Neural cell (in vitro differentiated cells): ENCODE results near the gene DIRAS1. TPM values are rescaled to one million over a fixed set of nuclear protein-coding genes. Genes with fewer than 3 reads are reported as not detected.

Experiments
- H2AFZ ChIP-seq: fragments of 200-600, 300-800 bp; sonication (generic), shearing (Covaris generic); 2 replicates; pipeline ENCODE4 v1.6.0; 2014; ENCODE audit warnings: low read depth, mild to moderate bottlenecking, antibody characterized with exemption, low read length, moderate library complexity
- H3F3A ChIP-seq: fragments of 200-600 bp; shearing (Covaris generic); 2 replicates; pipeline ENCODE4 v1.6.1; 2016; ENCODE audit warnings: mild to moderate bottlenecking, moderate library complexity, mixed read lengths, antibody characterized with exemption, low read length; ENCODE audit not compliant: insufficient read depth, poor library complexity, severe bottlenecking
- H3K27ac ChIP-seq: fragments of 200-600, 300-800 bp; sonication (generic), shearing (Covaris generic); 2 replicates; pipeline ENCODE4 v1.5.1; 2014; ENCODE audit warnings: mild to moderate bottlenecking, low read length, moderate library complexity
- H3K27me3 ChIP-seq: fragments of 300-800, 200-600 bp; sonication (generic), shearing (Covaris generic); 2 replicates; pipeline ENCODE4 v1.6.0; 2014; ENCODE audit warnings: mild to moderate bottlenecking, low read depth, low read length, moderate library complexity; ENCODE audit not compliant: insufficient read depth
- H3K36me3 ChIP-seq: fragments of 300-800, 200-600 bp; sonication (generic), shearing (Covaris generic); 2 replicates; pipeline ENCODE4 v1.5.1; 2014; ENCODE audit warnings: mild to moderate bottlenecking, antibody characterized with exemption, low read length, moderate library complexity; ENCODE audit not compliant: insufficient read depth
- H3K4me2 ChIP-seq: fragments of 300-800, 200-600 bp; sonication (generic), shearing (Covaris generic); 2 replicates; pipeline ENCODE4 v1.6.0; 2014; ENCODE audit warnings: mild to moderate bottlenecking, low read length
- H3K4me3 ChIP-seq: fragments of 300-800, 200-600 bp; sonication (generic), shearing (Covaris generic); 2 replicates; pipeline ENCODE4 v1.5.1; 2014; ENCODE audit warnings: mild to moderate bottlenecking, low read length, moderate library complexity
- H3K79me2 ChIP-seq: fragments of 200-600 bp; shearing (Covaris generic); replicated peaks from 2 replicates; pipeline ENCODE4 v1.6.0; 2014; ENCODE audit warnings: mild to moderate bottlenecking, low read length, moderate library complexity; ENCODE audit not compliant: insufficient read depth
- H3K9ac ChIP-seq: fragments of 300-800, 200-600 bp; sonication (generic), shearing (Covaris generic); 2 replicates; pipeline ENCODE4 v1.6.1; 2016; ENCODE audit warnings: mild to moderate bottlenecking, low read length, mixed read lengths
- H3K9me2 ChIP-seq: fragments of 200-600 bp; shearing (Covaris generic); 2 replicates; pipeline ENCODE4 v1.6.1; 2016; ENCODE audit warnings: mild to moderate bottlenecking, low read length, mixed read lengths; ENCODE audit not compliant: insufficient read depth
- H3K9me3 ChIP-seq: fragments of 200-600, 300-800 bp; sonication (generic), shearing (Covaris generic); 2 replicates; pipeline ENCODE4 v1.6.1; 2016; ENCODE audit warnings: mild to moderate bottlenecking, mixed run types, low read length, moderate library complexity, mixed read lengths
- H4K20me1 ChIP-seq: fragments of 200-600 bp; shearing (Covaris generic); 2 replicates; pipeline ENCODE4 v1.6.1; 2016; ENCODE audit warnings: mild to moderate bottlenecking, mixed run types; ENCODE audit not compliant: insufficient read depth
- EP300 ChIP-seq: fragments of 450-650 bp; conservative IDR thresholded peaks from 2 replicates; pipeline ENCODE4 v1.6.1; 2014; ENCODE audit warnings: antibody characterized with exemption, mild to moderate bottlenecking, moderate library complexity; ENCODE audit not compliant: poor library complexity, severe bottlenecking
- EZH2 ChIP-seq: fragments of 200-600, 300-800 bp; shearing (Covaris generic), sonication (generic); IDR thresholded peaks from 2 replicates; pipeline ENCODE4 v1.6.1; 2014; ENCODE audit warnings: antibody characterized with exemption, low read length, borderline replicate concordance, mild to moderate bottlenecking; ENCODE audit not compliant: insufficient read depth, poor library complexity, severe bottlenecking
- MXI1 ChIP-seq: fragments of 450-650 bp; conservative IDR thresholded peaks from 2 replicates; pipeline ENCODE4 v1.6.1; 2014; ENCODE audit warnings: antibody characterized with exemption, mild to moderate bottlenecking; ENCODE audit not compliant: poor library complexity, severe bottlenecking
- POLR2AphosphoS5 ChIP-seq: IDR thresholded peaks from 2 replicates; pipeline ENCODE4 v1.6.1; 2012
- RAD21 ChIP-seq: fragments of 450-650 bp; conservative IDR thresholded peaks from 2 replicates; pipeline ENCODE4 v1.6.1; 2014; ENCODE audit warnings: antibody characterized with exemption, mild to moderate bottlenecking, moderate library complexity
- SMC3 ChIP-seq: fragments of 450-650 bp; conservative IDR thresholded peaks from 2 replicates; pipeline ENCODE4 v1.6.1; 2014; ENCODE audit warnings: antibody characterized with exemption, mild to moderate bottlenecking, moderate library complexity; ENCODE audit not compliant: poor library complexity
- TAF1 ChIP-seq: IDR thresholded peaks from 2 replicates; pipeline ENCODE4 v1.6.1; 2012; ENCODE audit warnings: low read depth
- polyA plus RNA-seq: library from polyadenylated mRNA; depleted of rRNA; stranded (reverse); fragments of >200 nt; gene quantifications from 2 replicates; pipeline ENCODE4 v1.2.3, GENCODE V29; 2014
- TF ChIP-seq, protein P1 (sequence below): fragments of 450-650 bp; IDR thresholded peaks from 2 replicates; pipeline ENCODE4 v1.5.1; 2014; ENCODE audit warnings: antibody characterized with exemption, mild to moderate bottlenecking, moderate library complexity; ENCODE audit not compliant: poor library complexity, severe bottlenecking
- TF ChIP-seq, protein P2 (sequence below): IDR thresholded peaks from 2 replicates; pipeline ENCODE4 v1.6.1; 2012; ENCODE audit warnings: borderline replicate concordance

The DIRAS1 gene
- polyA plus RNA-seq, 1 donor from 2014 or later = 39.8 TPM

DNA sequence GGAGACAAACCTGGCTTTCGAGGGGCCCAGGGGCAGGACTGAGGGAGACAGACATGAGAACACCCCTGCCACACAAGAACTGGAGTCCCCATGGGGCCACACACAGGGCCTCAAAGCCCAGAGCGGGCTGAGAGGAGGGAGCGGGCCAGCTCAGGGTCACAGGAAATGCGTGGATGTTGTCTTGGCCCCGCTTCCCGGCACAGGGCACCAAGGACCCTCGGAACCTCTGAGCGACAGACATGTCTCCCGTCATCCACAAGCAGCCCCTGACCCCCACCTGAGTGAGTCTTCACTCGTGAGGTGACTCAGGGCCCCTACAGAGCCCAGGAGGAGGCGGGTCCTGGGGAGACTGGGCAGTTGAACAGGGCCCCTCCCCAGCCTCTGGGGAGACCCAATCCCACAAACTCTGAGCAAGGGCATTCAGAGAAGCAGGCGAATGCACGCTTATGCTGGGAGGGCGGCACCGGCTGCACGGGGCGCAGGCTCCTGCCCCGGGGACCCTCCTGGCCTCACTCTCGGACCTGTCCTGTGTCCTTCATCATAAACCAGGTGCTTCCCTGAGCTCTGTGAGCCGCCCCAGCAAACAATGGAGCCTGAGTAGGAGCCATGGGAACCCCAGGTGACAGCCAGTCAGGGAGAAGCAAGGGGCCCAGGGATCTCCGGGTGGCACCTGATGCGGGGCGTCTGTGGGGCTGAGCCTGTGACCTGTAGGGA, 41.8 kb upstream of the DIRAS1 start:
- Histone ChIP-seq H3K27ac (no peak overlapping the region), H3K36me3 (no peaks in the 10 kb centered on the region), H3K79me2 (no peaks in the 10 kb centered on the region), H3K27me3 (no peaks in the 10 kb centered on the region), H4K20me1 (no peaks in the 10 kb centered on the region), H3K9me3 (no peaks in the 10 kb centered on the region), H3F3A (no peaks in the 10 kb centered on the region), H3K4me2 (no peak overlapping the region), H3K9ac (no peak overlapping the region), H3K9me2 (no peaks in the 10 kb centered on the region), H3K4me3 (no peak overlapping the region), H2AFZ (no peak overlapping the region)
- TF ChIP-seq, protein P1, sequence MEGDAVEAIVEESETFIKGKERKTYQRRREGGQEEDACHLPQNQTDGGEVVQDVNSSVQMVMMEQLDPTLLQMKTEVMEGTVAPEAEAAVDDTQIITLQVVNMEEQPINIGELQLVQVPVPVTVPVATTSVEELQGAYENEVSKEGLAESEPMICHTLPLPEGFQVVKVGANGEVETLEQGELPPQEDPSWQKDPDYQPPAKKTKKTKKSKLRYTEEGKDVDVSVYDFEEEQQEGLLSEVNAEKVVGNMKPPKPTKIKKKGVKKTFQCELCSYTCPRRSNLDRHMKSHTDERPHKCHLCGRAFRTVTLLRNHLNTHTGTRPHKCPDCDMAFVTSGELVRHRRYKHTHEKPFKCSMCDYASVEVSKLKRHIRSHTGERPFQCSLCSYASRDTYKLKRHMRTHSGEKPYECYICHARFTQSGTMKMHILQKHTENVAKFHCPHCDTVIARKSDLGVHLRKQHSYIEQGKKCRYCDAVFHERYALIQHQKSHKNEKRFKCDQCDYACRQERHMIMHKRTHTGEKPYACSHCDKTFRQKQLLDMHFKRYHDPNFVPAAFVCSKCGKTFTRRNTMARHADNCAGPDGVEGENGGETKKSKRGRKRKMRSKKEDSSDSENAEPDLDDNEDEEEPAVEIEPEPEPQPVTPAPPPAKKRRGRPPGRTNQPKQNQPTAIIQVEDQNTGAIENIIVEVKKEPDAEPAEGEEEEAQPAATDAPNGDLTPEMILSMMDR = no peak
- no peak for TF ChIP-seq SMC3
- TF ChIP-seq RAD21 = no peak
- TF ChIP-seq TAF1 = no peak
- no peak for TF ChIP-seq MXI1
- TF ChIP-seq POLR2AphosphoS5 = no peak
- TF ChIP-seq EZH2 = no peak
- TF ChIP-seq EP300 = no peak
- TF ChIP-seq, protein P2, sequence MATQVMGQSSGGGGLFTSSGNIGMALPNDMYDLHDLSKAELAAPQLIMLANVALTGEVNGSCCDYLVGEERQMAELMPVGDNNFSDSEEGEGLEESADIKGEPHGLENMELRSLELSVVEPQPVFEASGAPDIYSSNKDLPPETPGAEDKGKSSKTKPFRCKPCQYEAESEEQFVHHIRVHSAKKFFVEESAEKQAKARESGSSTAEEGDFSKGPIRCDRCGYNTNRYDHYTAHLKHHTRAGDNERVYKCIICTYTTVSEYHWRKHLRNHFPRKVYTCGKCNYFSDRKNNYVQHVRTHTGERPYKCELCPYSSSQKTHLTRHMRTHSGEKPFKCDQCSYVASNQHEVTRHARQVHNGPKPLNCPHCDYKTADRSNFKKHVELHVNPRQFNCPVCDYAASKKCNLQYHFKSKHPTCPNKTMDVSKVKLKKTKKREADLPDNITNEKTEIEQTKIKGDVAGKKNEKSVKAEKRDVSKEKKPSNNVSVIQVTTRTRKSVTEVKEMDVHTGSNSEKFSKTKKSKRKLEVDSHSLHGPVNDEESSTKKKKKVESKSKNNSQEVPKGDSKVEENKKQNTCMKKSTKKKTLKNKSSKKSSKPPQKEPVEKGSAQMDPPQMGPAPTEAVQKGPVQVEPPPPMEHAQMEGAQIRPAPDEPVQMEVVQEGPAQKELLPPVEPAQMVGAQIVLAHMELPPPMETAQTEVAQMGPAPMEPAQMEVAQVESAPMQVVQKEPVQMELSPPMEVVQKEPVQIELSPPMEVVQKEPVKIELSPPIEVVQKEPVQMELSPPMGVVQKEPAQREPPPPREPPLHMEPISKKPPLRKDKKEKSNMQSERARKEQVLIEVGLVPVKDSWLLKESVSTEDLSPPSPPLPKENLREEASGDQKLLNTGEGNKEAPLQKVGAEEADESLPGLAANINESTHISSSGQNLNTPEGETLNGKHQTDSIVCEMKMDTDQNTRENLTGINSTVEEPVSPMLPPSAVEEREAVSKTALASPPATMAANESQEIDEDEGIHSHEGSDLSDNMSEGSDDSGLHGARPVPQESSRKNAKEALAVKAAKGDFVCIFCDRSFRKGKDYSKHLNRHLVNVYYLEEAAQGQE = no peak

DNA sequence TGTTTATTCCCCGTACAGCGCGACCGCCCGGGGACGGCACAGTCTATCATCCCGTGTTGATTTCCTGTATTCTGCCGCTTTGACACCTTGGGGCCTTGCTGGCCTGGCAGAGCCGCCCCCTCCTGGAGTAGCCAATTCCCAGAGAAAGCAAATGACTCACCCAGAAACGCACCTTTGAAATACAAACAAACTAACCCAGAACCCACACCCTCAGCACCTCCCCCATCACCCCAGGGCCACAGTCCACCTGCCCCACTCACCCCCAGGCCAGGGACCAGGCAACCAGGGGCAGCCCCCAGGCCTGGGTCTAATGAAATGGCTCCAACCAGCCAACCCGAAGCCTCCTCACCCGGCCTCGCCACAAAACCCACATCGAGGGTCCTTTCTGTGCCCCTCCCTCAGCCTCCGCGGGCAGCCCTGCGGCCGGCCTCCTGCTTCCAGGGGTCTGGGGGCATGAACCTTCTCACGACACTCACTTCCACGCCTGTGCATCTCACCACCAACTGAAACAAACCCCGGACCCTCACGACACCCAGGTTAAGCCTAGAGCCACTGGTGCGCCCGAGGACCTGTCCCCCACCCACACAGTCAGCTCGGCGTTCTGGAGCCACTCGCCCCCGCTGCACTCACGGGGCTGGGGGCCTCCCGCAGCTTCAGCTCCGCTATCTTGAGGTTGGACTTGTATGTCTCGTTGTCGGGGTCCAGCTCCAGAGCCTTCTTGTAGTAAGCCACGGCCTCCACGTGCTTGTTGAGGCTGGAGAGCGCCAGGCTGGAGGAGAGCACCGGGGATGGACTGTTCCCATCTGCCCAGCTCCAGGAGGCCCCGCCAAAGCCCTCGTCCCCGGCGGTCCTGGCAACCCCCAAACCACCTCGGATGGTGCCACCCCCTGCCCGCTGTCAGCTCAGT, 41.0 kb upstream of the DIRAS1 start:
- Histone ChIP-seq H3F3A (no peaks in the 10 kb centered on the region), H3K9me2 (no peaks in the 10 kb centered on the region), H3K36me3 (no peaks in the 10 kb centered on the region), H3K4me2 (no peak overlapping the region), H3K4me3 (no peak overlapping the region), H2AFZ (no peak overlapping the region), H3K27me3 (no peaks in the 10 kb centered on the region), H3K9ac (no peak overlapping the region), H3K27ac (no peak overlapping the region), H3K9me3 (no peaks in the 10 kb centered on the region), H3K79me2 (no peaks in the 10 kb centered on the region), H4K20me1 (no peaks in the 10 kb centered on the region)
- no peak for TF ChIP-seq EZH2
- TF ChIP-seq, protein P2 = no peak
- no peak for TF ChIP-seq EP300
- no peak for TF ChIP-seq SMC3
- TF ChIP-seq POLR2AphosphoS5 = no peak
- no peak for TF ChIP-seq TAF1
- TF ChIP-seq, protein P1 = no peak
- TF ChIP-seq MXI1 = no peak
